ENCODE measurements around the gene SEC31B.
A peak's percentile ranks its signal among the peaks of the same experiment; 100 is the strongest.

Gene SEC31B

GRCh38 chr10:100508266-100508665 is 11.4 kb downstream of the SEC31B start:
- no peak overlapping the region for H3K4me3 ChIP-seq (ENCODE audit: low read length)
- TF ChIP-seq CTCF (conservative IDR thresholded peaks at IDR 0.05; ENCODE audit: low read length), result no peak
- no peak for DNase-seq (ENCODE audit: low read depth)

GRCh38 chr10:100507357-100507732 is 12.3 kb downstream of the SEC31B start:
- no peak for TF ChIP-seq CTCF (conservative IDR thresholded peaks at IDR 0.05; ENCODE audit: low read length)
- DNase-seq (ENCODE audit: low read depth), result no peak
- H3K4me3 ChIP-seq (ENCODE audit: low read length), result no peak overlapping the region

GRCh38 chr10:100506596-100507356 is 12.9 kb downstream of the SEC31B start:
- peak; percentile 55 for DNase-seq (ENCODE audit: low read depth)
- no peak overlapping the region for H3K4me3 ChIP-seq (ENCODE audit: low read length)
- TF ChIP-seq CTCF (conservative IDR thresholded peaks at IDR 0.05; ENCODE audit: low read length), result no peak

DNA sequence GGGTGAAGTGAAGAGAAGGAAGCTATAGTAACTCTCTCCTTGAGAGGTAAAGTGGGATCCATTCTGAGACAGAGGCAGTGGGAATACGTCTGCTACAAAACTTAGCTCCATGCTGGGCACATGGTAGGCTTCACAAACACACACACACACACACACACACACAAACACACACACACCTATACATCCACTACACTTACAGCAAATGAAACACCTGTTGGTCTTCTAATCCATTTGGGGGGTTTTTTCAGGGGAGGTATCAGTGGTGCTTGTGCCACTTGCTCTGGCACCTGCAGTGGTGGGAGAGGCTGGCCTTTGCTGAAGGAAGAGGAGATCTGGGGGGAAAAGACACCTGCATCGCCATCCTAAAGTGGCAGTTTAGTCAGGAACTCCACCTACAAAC is 14.5 kb downstream of the SEC31B start:
- H3K4me3 ChIP-seq (ENCODE audit: low read length), result no peak overlapping the region
- TF ChIP-seq CTCF (conservative IDR thresholded peaks at IDR 0.05; ENCODE audit: low read length), result no peak

DNA sequence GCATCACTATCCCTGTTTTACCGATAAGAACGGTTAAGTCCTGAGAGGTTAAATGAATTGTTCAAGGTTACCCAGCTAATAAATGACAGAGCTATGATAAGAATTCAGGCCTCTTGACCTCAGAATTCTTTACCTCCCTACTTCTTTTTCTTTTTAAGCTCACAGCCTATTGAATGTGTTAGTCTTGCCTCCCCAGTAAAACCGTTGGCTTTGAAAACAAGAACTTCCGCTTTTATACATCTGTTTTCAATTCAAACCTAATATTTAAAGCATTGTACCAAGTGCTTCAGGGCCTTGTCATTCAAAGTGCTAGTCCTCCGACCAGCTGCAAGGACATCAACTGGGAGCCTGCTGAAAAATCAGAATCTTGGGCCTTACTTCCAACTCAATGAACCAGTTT is 15.6 kb downstream of the SEC31B start:
- TF ChIP-seq CTCF (conservative IDR thresholded peaks at IDR 0.05; ENCODE audit: low read length), result no peak
- DNase-seq (ENCODE audit: low read depth), result peak; percentile 64

More for the DNA sequence above, 14.5 kb downstream of the SEC31B start:
- DNase-seq (ENCODE audit: low read depth), result no peak

DNA sequence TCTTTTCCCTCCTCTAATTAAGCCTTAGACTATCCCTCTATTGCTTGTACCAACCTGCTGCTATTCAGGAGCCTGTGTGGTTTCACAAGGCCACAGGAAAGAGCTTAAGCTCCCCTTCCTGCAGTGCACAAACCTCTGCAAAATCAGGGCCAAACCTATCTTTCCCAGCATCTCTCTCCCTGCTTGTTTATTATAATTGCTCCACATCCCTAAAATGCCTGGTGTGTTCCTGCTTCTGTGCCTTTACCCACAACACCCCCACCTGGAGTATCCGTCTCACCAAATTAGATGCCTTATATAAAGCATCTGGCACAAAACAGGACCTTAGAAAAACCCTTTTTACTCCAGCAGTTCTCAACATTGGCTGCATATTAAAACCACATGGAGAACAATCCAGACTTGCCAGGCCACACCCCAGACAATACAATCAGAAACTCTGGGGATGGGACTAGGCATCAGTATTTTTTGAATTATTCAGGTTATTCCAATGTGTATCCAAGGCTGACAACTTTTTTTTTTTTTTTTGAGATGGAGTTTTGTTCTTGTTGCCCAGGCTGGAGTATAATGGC is 16.7 kb downstream of the SEC31B start:
- peak; percentile 42 for DNase-seq (ENCODE audit: low read depth)
- TF ChIP-seq CTCF (conservative IDR thresholded peaks at IDR 0.05; ENCODE audit: low read length), result no peak
- H3K4me3 ChIP-seq (ENCODE audit: low read length), result no peak overlapping the region

More for the DNA sequence above, 15.6 kb downstream of the SEC31B start:
- H3K4me3 ChIP-seq (ENCODE audit: low read length), result no peak overlapping the region

DNA sequence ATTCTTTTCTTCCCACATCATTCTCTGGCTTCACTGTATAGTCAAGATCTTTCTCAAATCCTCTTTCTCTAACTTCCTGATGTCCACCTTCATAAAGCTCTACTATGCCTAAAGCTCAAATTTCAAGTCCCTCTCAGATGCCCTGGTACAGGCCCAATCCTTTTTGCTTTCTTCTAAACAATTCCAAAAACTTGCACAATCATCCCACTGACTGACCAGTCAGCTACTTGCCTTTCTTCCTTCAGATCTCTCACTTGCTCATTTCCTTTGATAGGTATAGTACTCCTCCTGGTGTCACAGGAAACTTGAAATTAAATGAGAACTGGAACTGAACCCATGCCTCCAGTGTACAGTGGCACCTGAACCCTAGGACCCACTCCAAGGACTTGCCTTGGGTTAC is 18.2 kb downstream of the SEC31B start:
- peak; percentile 23 for DNase-seq (ENCODE audit: low read depth)

More for the DNA sequence above, 18.2 kb downstream of the SEC31B start:
- TF ChIP-seq CTCF (conservative IDR thresholded peaks at IDR 0.05; ENCODE audit: low read length), result no peak
- no peak overlapping the region for H3K4me3 ChIP-seq (ENCODE audit: low read length)

Measured in AG10803 (cell line).